MM.1S (cell line): ENCODE data around the gene FTHL17.
A peak's percentile ranks its signal among the peaks of the same experiment; 100 is the strongest.

ENCODE experiments used
- DNase-seq: peaks from one replicate; pipeline ENCODE4 v3.0.0-alpha.2; 2015
- H2AFZ ChIP-seq: fragments of 300-600 bp; sonication (generic); 2 replicates; pipeline ENCODE4 v1.6.0; 2016; ENCODE audit warnings: antibody characterized with exemption, low read length
- H3F3A ChIP-seq: fragments of 300-600 bp; sonication (generic); 2 replicates; pipeline ENCODE4 v1.6.1; 2016; ENCODE audit warnings: mild to moderate bottlenecking, antibody characterized with exemption, low read length, moderate library complexity, mixed read lengths; ENCODE audit not compliant: insufficient read depth
- H3K27ac ChIP-seq: fragments of 300-600 bp; sonication (generic); 2 replicates; pipeline ENCODE4 v1.5.1; 2016; ENCODE audit warnings: mild to moderate bottlenecking, low read length
- H3K27me3 ChIP-seq: fragments of 300-600 bp; sonication (generic); replicated peaks from 2 replicates; pipeline ENCODE4 v1.6.0; 2016; ENCODE audit warnings: low read length; ENCODE audit not compliant: insufficient read depth
- H3K36me3 ChIP-seq: fragments of 300-600 bp; sonication (generic); replicated peaks from 2 replicates; pipeline ENCODE4 v1.6.1; 2016; ENCODE audit warnings: mild to moderate bottlenecking, low read length, mixed read lengths; ENCODE audit not compliant: insufficient read depth
- H3K4me1 ChIP-seq: fragments of 300-600 bp; sonication (generic); 2 replicates; pipeline ENCODE4 v1.6.1; 2016; ENCODE audit warnings: low read length, mixed read lengths
- H3K4me2 ChIP-seq: fragments of 300-600 bp; sonication (generic); 2 replicates; pipeline ENCODE4 v1.6.0; 2016; ENCODE audit warnings: low read depth, low read length
- H3K4me3 ChIP-seq: fragments of 300-600 bp; sonication (generic); 2 replicates; pipeline ENCODE4 v1.5.1; 2016; ENCODE audit warnings: low read length, mixed read lengths
- H3K79me2 ChIP-seq: fragments of 300-600 bp; sonication (generic); 2 replicates; pipeline ENCODE4 v1.6.1; 2016; ENCODE audit warnings: mixed run types, low read length, mixed read lengths
- H3K9ac ChIP-seq: fragments of 300-600 bp; sonication (generic); 2 replicates; pipeline ENCODE4 v1.6.1; 2016; ENCODE audit warnings: low read length, mixed read lengths
- H3K9me2 ChIP-seq: fragments of 300-600 bp; sonication (generic); replicated peaks from 2 replicates; pipeline ENCODE4 v1.6.1; 2016; ENCODE audit warnings: mild to moderate bottlenecking, low read length, mixed read lengths; ENCODE audit not compliant: insufficient read depth
- H3K9me3 ChIP-seq: fragments of 300-600 bp; sonication (generic); replicated peaks from 2 replicates; pipeline ENCODE4 v1.6.1; 2016; ENCODE audit warnings: mild to moderate bottlenecking, low read length, mixed read lengths; ENCODE audit not compliant: insufficient read depth
- H4K20me1 ChIP-seq: fragments of 300-600 bp; sonication (generic); 2 replicates; pipeline ENCODE4 v1.6.1; 2016; ENCODE audit warnings: mild to moderate bottlenecking, low read length, moderate library complexity, mixed read lengths; ENCODE audit not compliant: insufficient read depth
- CTCF ChIP-seq: fragments of 300-600 bp; sonication (generic); IDR thresholded peaks from 2 replicates; pipeline ENCODE4 v1.5.1; 2016; ENCODE audit warnings: antibody characterized with exemption, low read length, mixed read lengths
- EZH2 ChIP-seq: fragments of 300-600 bp; sonication (generic); optimal IDR thresholded peaks from 2 replicates; pipeline ENCODE3; 2017; ENCODE audit warnings: low read depth, mild to moderate bottlenecking, antibody characterized with exemption, low read length, mixed read lengths
- EZH2phosphoT487 ChIP-seq: fragments of 300-600 bp; sonication (generic); IDR thresholded peaks from 2 replicates; pipeline ENCODE4 v1.6.1; 2018; ENCODE audit warnings: antibody characterized with exemption, low read length

FTHL17 gene

GRCh38 chrX:31039327-31039711 is 32.5 kb downstream of the FTHL17 start:
- no peak for DNase-seq
- no peak overlapping the region for H2AFZ ChIP-seq
- no peak overlapping the region for H3K9ac ChIP-seq

GRCh38 chrX:31038575-31039326 is 33.1 kb downstream of the FTHL17 start:
- no peak overlapping the region for H3K9ac ChIP-seq
- DNase-seq = peak; percentile 24
- H3K9me3 ChIP-seq = no peaks in the 10 kb centered on the region
- no peaks in the 10 kb centered on the region for H3K27me3 ChIP-seq
- H3K4me3 ChIP-seq = no peak overlapping the region
- no peak for TF ChIP-seq EZH2
- peak; percentile 65 for TF ChIP-seq CTCF
- no peak for TF ChIP-seq EZH2phosphoT487
- H3K9me2 ChIP-seq = no peaks in the 10 kb centered on the region
- no peaks in the 10 kb centered on the region for H4K20me1 ChIP-seq
- no peaks in the 10 kb centered on the region for H3K4me1 ChIP-seq
- no peak overlapping the region for H3K4me2 ChIP-seq
- no peak overlapping the region for H2AFZ ChIP-seq
- no peaks in the 10 kb centered on the region for H3K79me2 ChIP-seq
- no peak overlapping the region for H3K27ac ChIP-seq
- H3K36me3 ChIP-seq = no peaks in the 10 kb centered on the region
- no peaks in the 10 kb centered on the region for H3F3A ChIP-seq

More at GRCh38 chrX:31039327-31039711, 32.5 kb downstream of the FTHL17 start:
- Histone ChIP-seq H3K27ac (no peak overlapping the region), H3K9me3 (no peaks in the 10 kb centered on the region), H3K79me2 (no peaks in the 10 kb centered on the region), H4K20me1 (no peaks in the 10 kb centered on the region), H3K36me3 (no peaks in the 10 kb centered on the region), H3F3A (no peaks in the 10 kb centered on the region), H3K4me3 (no peak overlapping the region), H3K9me2 (no peaks in the 10 kb centered on the region), H3K4me2 (no peak overlapping the region), H3K4me1 (no peaks in the 10 kb centered on the region), H3K27me3 (no peaks in the 10 kb centered on the region)
- TF ChIP-seq EZH2 = no peak
- no peak for TF ChIP-seq EZH2phosphoT487
- no peak for TF ChIP-seq CTCF

GRCh38 chrX:31036895-31037294 is 34.9 kb downstream of the FTHL17 start:
- no peaks in the 10 kb centered on the region for H3F3A ChIP-seq
- H3K4me3 ChIP-seq = no peak overlapping the region
- H3K27me3 ChIP-seq = no peaks in the 10 kb centered on the region
- DNase-seq = peak; percentile 51
- no peaks in the 10 kb centered on the region for H3K9me3 ChIP-seq
- no peak overlapping the region for H3K4me2 ChIP-seq
- H3K36me3 ChIP-seq = no peaks in the 10 kb centered on the region
- H4K20me1 ChIP-seq = no peaks in the 10 kb centered on the region
- H3K79me2 ChIP-seq = no peaks in the 10 kb centered on the region
- H2AFZ ChIP-seq = no peak overlapping the region
- no peak overlapping the region for H3K27ac ChIP-seq
- H3K4me1 ChIP-seq = no peaks in the 10 kb centered on the region
- no peak overlapping the region for H3K9ac ChIP-seq
- peak; percentile 62 for TF ChIP-seq CTCF
- no peak for TF ChIP-seq EZH2
- no peak for TF ChIP-seq EZH2phosphoT487
- H3K9me2 ChIP-seq = no peaks in the 10 kb centered on the region
